HEK293 (cell line): Measurements from ENCODE around the gene PCNA.

Source experiments
- AEBP2 ChIP-seq: fragments of 450-650 bp; formaldehyde crosslinking; IDR thresholded peaks from 2 replicates; pipeline ENCODE4 v1.5.1; 2016; ENCODE audit warnings: missing biosample characterization, missing genetic modification characterization, borderline replicate concordance
- CTCF ChIP-seq: fragments of 450-650 bp; formaldehyde crosslinking; IDR thresholded peaks from 2 replicates; pipeline ENCODE4 v1.5.1; 2016; ENCODE audit warnings: missing biosample characterization, missing genetic modification characterization
- HOXC10 ChIP-seq: sonication (generic); formaldehyde crosslinking; IDR thresholded peaks from 2 replicates; pipeline ENCODE4 v1.8.1; 2023; ENCODE audit warnings: mild to moderate bottlenecking, missing genetic modification reagents
- REST ChIP-seq: fragments of 450-650 bp; formaldehyde crosslinking; IDR thresholded peaks from 2 replicates; pipeline ENCODE4 v1.5.1; 2016; ENCODE audit warnings: missing biosample characterization, missing genetic modification characterization
- ZBTB7A ChIP-seq: fragments of 450-650 bp; formaldehyde crosslinking; IDR thresholded peaks from 2 replicates; pipeline ENCODE4 v1.5.1; 2016; ENCODE audit warnings: low read depth, missing biosample characterization, missing genetic modification characterization
- ZFHX2 ChIP-seq: fragments of 450-650 bp; formaldehyde crosslinking; conservative IDR thresholded peaks from 2 replicates; pipeline ENCODE4 v1.5.1; 2016; ENCODE audit warnings: missing biosample characterization, missing genetic modification characterization
- ZNF16 ChIP-seq: fragments of 450-650 bp; formaldehyde crosslinking; IDR thresholded peaks from 2 replicates; pipeline ENCODE4 v1.5.1; 2016; ENCODE audit warnings: low read depth, missing biosample characterization, missing genetic modification characterization
- ZNF274 ChIP-seq, 2 experiments: fragments of 200-500 bp in 1 of 2; fragments of 450-650 bp in 1 of 2; sonication (Bioruptor generic) in 1 of 2; formaldehyde crosslinking in 1 of 2; IDR thresholded peaks; 2 replicates each; pipeline versions ENCODE4 v1.5.1 to v1.6.1; 2014 to 2016; ENCODE audit warnings: borderline replicate concordance in 1 of 2, inconsistent platforms in 1 of 2, low read length in 1 of 2, missing biosample characterization in 1 of 2, missing genetic modification characterization in 1 of 2
- ZNF704 ChIP-seq: fragments of 450-650 bp; formaldehyde crosslinking; IDR thresholded peaks from 2 replicates; pipeline ENCODE4 v1.5.1; 2016; ENCODE audit warnings: missing biosample characterization, missing genetic modification characterization
- ZNF792 ChIP-seq: fragments of 450-650 bp; formaldehyde crosslinking; IDR thresholded peaks from 2 replicates; pipeline ENCODE4 v1.5.1; 2016; ENCODE audit warnings: missing biosample characterization, missing genetic modification characterization

GRCh38 chr20:5104479-5104878, 15.3 kb downstream of the PCNA start:
- TF ChIP-seq CTCF (no peak), ZNF704 (tag by site-specific recombination) (no peak), ZNF274 (IDR thresholded peaks at IDR 0.05; ENCODE audit: low read length) (no peak), ZNF274 (tag by site-specific recombination; IDR thresholded peaks at IDR 0.05; ENCODE audit: borderline replicate concordance) (no peak), REST (tag by site-specific recombination) (no peak), ZBTB7A (tag by site-specific recombination) (no peak), ZFHX2 (tag by site-specific recombination) (no peak), HOXC10 (no peak), ZNF16 (no peak), ZNF792 (tag by site-specific recombination) (no peak), AEBP2 (tag by site-specific recombination) (no peak)
